ENCODE results near the gene EML4.

GRCh38 chr2:42340045-42340937 is 171.1 kb downstream of the EML4 start:
- TF ChIP-seq CTCF (IDR thresholded peaks at IDR 0.05 in 4 of 5, conservative IDR thresholded peaks at IDR 0.05 in 1 of 5): no peak
- no peak for TF ChIP-seq POLR2A (IDR thresholded peaks at IDR 0.05)

Measured in gastrocnemius medialis (tissue), 4 donors.